SK-N-MC (cell line): Measurements from ENCODE around the gene MAGI3.
"Not testable (repeated sequence)": the region's sequence is repeated elsewhere in the genome, so short reads cannot be mapped to it uniquely, and the experiment has no call there.

Source experiments
- EZH2 ChIP-seq: fragments of 200-600 bp; sonication (generic); IDR thresholded peaks from one replicate; pipeline ENCODE4 v1.6.1; 2017; ENCODE audit warnings: antibody characterized with exemption
- FOXP2 ChIP-seq: optimal IDR thresholded peaks from 2 replicates; pipeline ENCODE3; 2011; ENCODE audit warnings: mild to moderate bottlenecking, moderate library complexity; ENCODE audit not compliant: insufficient read depth; ENCODE audit errors: extremely low read length, control extremely low read depth
- POLR2AphosphoS5 ChIP-seq: IDR thresholded peaks from 2 replicates; pipeline ENCODE4 v1.6.1; 2012; ENCODE audit warnings: mild to moderate bottlenecking, low read depth, low read length, borderline replicate concordance

DNA sequence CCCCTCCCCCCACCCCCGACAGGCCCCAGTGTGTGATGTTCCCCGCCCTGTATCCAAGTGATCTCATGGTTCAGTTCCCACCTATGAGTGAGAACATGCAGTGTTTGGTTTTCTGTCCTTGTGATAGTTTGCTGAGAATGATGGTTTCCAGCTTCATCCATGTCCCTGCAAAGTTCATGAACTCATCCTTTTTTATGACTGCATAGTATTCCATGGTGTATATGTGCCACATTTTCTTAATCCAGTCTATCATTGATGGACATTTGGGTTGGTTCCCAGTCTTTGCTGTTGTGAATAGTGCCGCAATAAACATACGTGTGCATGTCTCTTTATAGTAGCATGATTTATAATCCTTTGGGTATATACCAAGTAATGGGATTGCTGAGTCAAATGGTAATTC is 21.7 kb downstream of the MAGI3 start:
- not testable (repeated sequence) for TF ChIP-seq EZH2, POLR2AphosphoS5, FOXP2
